K562 (cell line): Measurements from ENCODE around the gene ATXN1. TPM values are rescaled to one million over a fixed set of nuclear protein-coding genes. Genes with fewer than 3 reads are reported as not detected.

Source experiments
- ATAC-seq: fragments of 200-7000 bp; cut with Tn5 transposase; 3 replicates; pipeline ENCODE4 v1.9.1; 2020; ENCODE audit warnings: moderate library complexity
- BruUV-seq: library from RNA; stranded (reverse); fragments of 400-500 nt; replicated peaks from 2 replicates; lab custom pipeline; 2021; lab: Mats Ljungman, UMichigan
- CTCF ChIA-PET: fragments of 300-600 bp; formaldehyde crosslinking; extraction: SDS; loops from one replicate; lab custom pipeline; 2021; ENCODE audit warnings: low intra/inter-chr PET ratio; lab: Yijun Ruan, JAX
- POLR2A ChIA-PET: fragments of 300-600, 350-650 bp; sonication (Branson Sonifier 250); formaldehyde crosslinking; extraction: SDS; loops from one replicate; lab custom pipeline; 2021; ENCODE audit warnings: antibody characterized with exemption, inconsistent platforms; lab: Yijun Ruan, JAX
- DNase-seq, 4 experiments: peaks; one replicate each; pipeline versions ENCODE4 v3.0.0 to v3.0.0-alpha.2; 2011 to 2018; ENCODE audit warnings: low spot score in 3 of 4, mixed read lengths in 3 of 4; ENCODE audit errors: extremely low read depth in 1 of 4
- FAIRE-seq: peaks from 2 replicates; lab custom pipeline; 2011; peaks lifted over from hg19 to GRCh38; lab: Jason Lieb, UNC
- H2AFZ ChIP-seq: 2 replicates; pipeline ENCODE4 v1.6.0; 2011; ENCODE audit warnings: low read depth, low read length, control low read depth, inconsistent platforms
- H3K27ac ChIP-seq: fragments of 200-600 bp; 3 replicates; pipeline ENCODE4 v1.8.0; 2011; ENCODE audit warnings: low read depth, mild to moderate bottlenecking, control low read depth, inconsistent platforms, low read length, moderate library complexity, mixed read lengths; ENCODE audit errors: extremely low read depth
- H3K27me3 ChIP-seq, 2 experiments: fragments of 300-600 bp in 1 of 2; 2 replicates in 1 of 2; 3 replicates in 1 of 2; pipeline versions ENCODE4 v1.6.0 to v1.8.0; 2011; ENCODE audit warnings: inconsistent platforms in 2 of 2, low read length in 2 of 2, mild to moderate bottlenecking in 1 of 2, mixed read lengths in 1 of 2, moderate library complexity in 1 of 2; ENCODE audit not compliant: control insufficient read depth in 2 of 2, insufficient read depth in 2 of 2
- H3K36me3 ChIP-seq: fragments of 300-600 bp; 3 replicates; pipeline ENCODE4 v1.8.0; 2011; ENCODE audit warnings: mild to moderate bottlenecking, low read length, inconsistent platforms; ENCODE audit not compliant: control insufficient read depth, insufficient read depth
- H3K4me1 ChIP-seq, 2 experiments: fragments of 200-600 bp in 1 of 2; replicated peaks in 1 of 2; 2 replicates in 1 of 2; 3 replicates in 1 of 2; pipeline versions ENCODE4 v1.5.1 to v1.8.0; 2011; ENCODE audit warnings: inconsistent platforms in 2 of 2, low read length in 2 of 2, mild to moderate bottlenecking in 1 of 2, mixed read lengths in 1 of 2, moderate library complexity in 1 of 2; ENCODE audit not compliant: control insufficient read depth in 2 of 2, insufficient read depth in 2 of 2
- H3K4me2 ChIP-seq: 2 replicates; pipeline ENCODE4 v1.6.1; 2011; ENCODE audit warnings: low read length, control low read depth, inconsistent platforms, mixed read lengths; ENCODE audit not compliant: insufficient read depth
- H3K4me3 ChIP-seq: fragments of 200-600 bp; sonication (generic), shearing (Covaris generic); 2 replicates; pipeline ENCODE4 v1.5.1; 2016; ENCODE audit warnings: control low read depth, inconsistent platforms
- H3K79me2 ChIP-seq: fragments of 200-600 bp; 3 replicates; pipeline ENCODE4 v1.8.0; 2011; ENCODE audit warnings: low read length, inconsistent platforms; ENCODE audit not compliant: control insufficient read depth, insufficient read depth
- H3K9ac ChIP-seq, 2 experiments: 2 replicates each; pipeline versions ENCODE4 v1.6.0 to v1.6.1; 2011; ENCODE audit warnings: low read depth in 2 of 2, low read length in 2 of 2, control low read depth in 1 of 2, inconsistent platforms in 1 of 2, mild to moderate bottlenecking in 1 of 2, mixed read lengths in 1 of 2; ENCODE audit not compliant: insufficient read depth in 1 of 2
- H3K9me1 ChIP-seq: one replicate; pipeline ENCODE4 v1.6.0; 2011; ENCODE audit warnings: inconsistent platforms, mild to moderate bottlenecking, low read length, moderate library complexity; ENCODE audit not compliant: control insufficient read depth, insufficient read depth
- H3K9me3 ChIP-seq: replicated peaks from 2 replicates; pipeline ENCODE4 v1.5.1; 2011; ENCODE audit warnings: low read depth, low read length, inconsistent platforms; ENCODE audit not compliant: control insufficient read depth, insufficient read depth
- H4K20me1 ChIP-seq: replicated peaks from 2 replicates; pipeline ENCODE4 v1.6.1; 2011; ENCODE audit warnings: low read length, inconsistent platforms, mixed read lengths; ENCODE audit not compliant: control insufficient read depth, insufficient read depth
- BCLAF1 ChIP-seq, 2 experiments: fragments of 450-650 bp in 1 of 2; IDR thresholded peaks; 2 replicates each; pipeline ENCODE4 v1.6.1; 2011 to 2017; ENCODE audit warnings: low read depth in 2 of 2, antibody characterized with exemption in 1 of 2, borderline replicate concordance in 1 of 2, low read length in 1 of 2, mild to moderate bottlenecking in 1 of 2, mixed read lengths in 1 of 2; ENCODE audit not compliant: control insufficient read depth in 1 of 2
- CAMTA2 ChIP-seq: fragments of 250-450 bp; sonication (Bioruptor Pico); conservative IDR thresholded peaks from 2 replicates; pipeline ENCODE4 v1.5.1; 2022
- CBX1 ChIP-seq: sonication (generic); IDR thresholded peaks from 2 replicates; pipeline ENCODE4 v1.6.1; 2016; ENCODE audit warnings: antibody characterized with exemption, low read depth, mild to moderate bottlenecking
- FOXK2 ChIP-seq, 2 experiments: fragments of 450-650 bp; IDR thresholded peaks in 1 of 2; conservative IDR thresholded peaks in 1 of 2; 2 replicates each; pipeline ENCODE4 v1.6.1; 2016; ENCODE audit warnings: low read depth in 2 of 2, mild to moderate bottlenecking in 1 of 2
- GTF2A2 ChIP-seq: IDR thresholded peaks from 2 replicates; pipeline ENCODE4 v1.6.1; 2016; ENCODE audit warnings: mild to moderate bottlenecking, missing genetic modification characterization, missing compliant biosample characterization
- HDAC8 ChIP-seq: fragments of 450-650 bp; IDR thresholded peaks from 2 replicates; pipeline ENCODE4 v1.6.1; 2016; ENCODE audit warnings: mild to moderate bottlenecking, missing genetic modification characterization, moderate library complexity, missing compliant biosample characterization
- L3MBTL2 ChIP-seq: fragments of 450-650 bp; IDR thresholded peaks from 2 replicates; pipeline ENCODE4 v1.6.1; 2016; ENCODE audit warnings: mild to moderate bottlenecking, moderate library complexity
- NFYB ChIP-seq: IDR thresholded peaks from 2 replicates; pipeline ENCODE4 v1.6.1; 2011; ENCODE audit warnings: mild to moderate bottlenecking, moderate library complexity; ENCODE audit not compliant: insufficient read length; ENCODE audit errors: extremely low read depth
- PRMT5 ChIP-seq: sonication (generic); formaldehyde crosslinking; IDR thresholded peaks from 2 replicates; pipeline ENCODE4 v1.5.0; 2020; ENCODE audit warnings: missing genetic modification reagents
- RFX1 ChIP-seq: fragments of 450-650 bp; IDR thresholded peaks from 2 replicates; pipeline ENCODE4 v1.6.1; 2016; ENCODE audit warnings: mild to moderate bottlenecking, moderate library complexity
- SLC30A9 ChIP-seq: fragments of 250-450 bp; sonication (Bioruptor Pico); IDR thresholded peaks from 2 replicates; pipeline ENCODE4 v1.8.0; 2022; ENCODE audit warnings: mild to moderate bottlenecking, moderate library complexity
- SMARCB1 ChIP-seq: IDR thresholded peaks from 2 replicates; pipeline ENCODE4 v1.6.1; 2011; ENCODE audit warnings: improper control_type of control experiment, low read depth; ENCODE audit not compliant: insufficient read length
- TRIM24 ChIP-seq, 2 experiments: fragments of 450-650 bp; IDR thresholded peaks; 2 replicates each; pipeline ENCODE4 v1.6.1; 2016
- ZC3H8 ChIP-seq: fragments of 450-650 bp; IDR thresholded peaks from 2 replicates; pipeline ENCODE4 v1.6.1; 2017
- ZNF140 ChIP-seq: fragments of 250-450 bp; sonication (Bioruptor Pico); IDR thresholded peaks from 2 replicates; pipeline ENCODE4 v1.8.0; 2021; ENCODE audit warnings: moderate library complexity, mild to moderate bottlenecking, inconsistent platforms
- ZNF668 ChIP-seq: fragments of 250-450 bp; sonication (Bioruptor Pico); IDR thresholded peaks from 2 replicates; pipeline ENCODE4 v1.8.0; 2022; ENCODE audit warnings: mild to moderate bottlenecking, inconsistent platforms
- ZZZ3 ChIP-seq: fragments of 450-650 bp; IDR thresholded peaks from 2 replicates; pipeline ENCODE4 v1.6.1; 2016; ENCODE audit warnings: antibody characterized with exemption, mild to moderate bottlenecking, moderate library complexity
- WGBS: fragments of 100-300 bp; shearing (Covaris generic); methylation state at CpG from one replicate; pipeline ENCODE4 v1.1.6; 2016; ENCODE audit warnings: low coverage, mixed read lengths; ENCODE audit not compliant: insufficient coverage; ENCODE audit errors: missing lambda C conversion rate; 5-methylcytosine and 5-hydroxymethylcytosine counted together
- in situ Hi-C: fragments of 300-500 bp; cut with MboI; formaldehyde crosslinking; loops from 4 replicates; pipeline ENCODE4 v1.15.0; 2018; ENCODE audit warnings: inconsistent platforms, mixed read lengths
- intact Hi-C: fragments of 100-400 bp; cut with micrococcal nuclease; formaldehyde crosslinking; loops from 2 replicates; pipeline ENCODE4 v1.14.2; 2022
- polyA plus RNA-seq, 8 experiments: library from polyadenylated mRNA; depleted of rRNA in 4 of 8; stranded (reverse) in 5 of 8; unstranded in 3 of 8; fragments of >200 nt; fragmentation: Nextera tagmentation in 2 of 8; fragmentation: Illumina TruSeq in 1 of 8; extraction: Ambion mirVana in 2 of 8; extraction: Trizol in 1 of 8; gene quantifications; 2 replicates each; pipeline versions ENCODE4 v1.2.1 to v1.2.3, GENCODE V29; 2011 to 2014; ENCODE audit warnings: inconsistent platforms in 1 of 8, missing spikeins in 1 of 8
- total RNA-seq, 7 experiments: library from RNA; depleted of rRNA in 6 of 7; stranded (reverse); fragments of >200 nt in 6 of 7; fragmentation: Illumina TruSeq in 2 of 7; extraction: Trizol in 2 of 7; gene quantifications; 2 replicates each; pipeline versions ENCODE4 v1.2.1 to v1.2.3, GENCODE V29; 2011 to 2021; ENCODE audit warnings: low replicate concordance in 1 of 7
- TF ChIP-seq, protein P1 (sequence below): sonication (generic); formaldehyde crosslinking; IDR thresholded peaks from 2 replicates; pipeline ENCODE4 v1.8.0; 2022; ENCODE audit warnings: missing genetic modification reagents, mild to moderate bottlenecking, borderline replicate concordance

ATXN1 gene
- total and polyA plus RNA-seq, 9 of the 15 experiments (the other 6 are each of a cell fraction or from before 2014, with no cell fraction given): under 0.01 to 1.2 (median 0.58) TPM

DNA sequence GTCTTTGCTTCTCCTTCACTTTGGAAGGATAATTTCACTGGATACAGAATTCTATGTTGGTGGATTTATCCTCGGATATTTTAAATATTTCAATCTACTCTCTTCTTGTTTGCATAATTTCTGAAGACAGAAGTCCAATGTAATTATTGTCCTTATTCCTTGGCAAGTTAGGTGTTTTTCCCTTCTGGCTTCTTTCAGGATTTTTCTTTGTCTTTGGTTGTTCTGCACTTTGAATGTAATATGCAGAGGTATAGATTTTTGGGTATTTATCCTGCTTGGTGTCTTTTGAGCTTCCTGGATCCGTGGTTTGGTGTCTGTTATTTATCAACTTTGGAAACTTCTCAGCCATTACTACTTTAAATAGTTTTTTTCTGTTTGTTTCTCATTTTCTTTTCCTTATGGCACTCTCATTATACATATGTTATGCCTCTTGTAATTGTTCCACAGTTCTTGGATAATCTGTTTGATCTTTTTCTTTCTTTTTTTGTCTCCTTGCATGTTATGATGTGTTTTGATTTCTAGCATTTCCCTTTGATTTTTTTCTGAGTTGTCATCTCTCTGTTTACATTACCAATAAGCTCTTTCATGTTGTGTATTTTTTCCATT lies 48.6 kb upstream of the ATXN1 start (continued):
- TF ChIP-seq ZNF140 (CRISPR knock-in tag) (no peak), ZZZ3 (no peak), SLC30A9 (no peak), SMARCB1 (no peak), CBX1 (no peak), RFX1 (no peak), GTF2A2 (tag) (no peak), ZC3H8 (no peak)
- TF ChIP-seq, all 486 proteins: peak for 2

DNA sequence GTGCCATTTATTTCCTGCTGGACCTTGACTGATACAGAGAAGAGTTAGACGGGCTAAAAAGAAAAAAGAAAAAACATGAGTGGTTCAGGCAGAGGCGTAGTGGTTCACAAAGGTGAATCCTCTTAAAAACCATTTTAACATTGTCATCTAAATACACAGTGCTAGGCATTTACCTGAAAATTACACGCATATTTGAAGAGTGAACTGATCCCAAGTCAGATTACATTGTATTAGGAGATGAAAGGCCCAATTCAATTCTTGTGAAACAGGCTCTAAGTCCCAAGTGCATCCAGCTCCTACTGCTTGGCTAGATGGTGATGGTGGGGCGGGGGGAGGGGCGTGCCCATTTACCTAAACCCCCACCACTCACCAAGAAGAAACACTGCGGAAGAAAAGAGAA lies 46.7 kb upstream of the ATXN1 start:
- H3K4me3 ChIP-seq: no peak overlapping the region
- no peaks in the 10 kb centered on the region for H3K36me3 ChIP-seq
- no peaks in the 10 kb centered on the region for H4K20me1 ChIP-seq
- no peak for ATAC-seq
- no peaks in the 10 kb centered on the region for H3K4me1 ChIP-seq
- no peak overlapping the region for H2AFZ ChIP-seq
- H3K27ac ChIP-seq: no peak overlapping the region
- BruUV-seq: no TSS peak
- 5% methylated on average over 4 of the region's 6 CpGs for WGBS
- ChIA-PET POLR2A (no interaction called here), CTCF (no interaction called here)
- H3K27me3 ChIP-seq: peaks cover 8 to 11% of the 10 kb centered on the region in 2 experiments
- no peak overlapping the region for H3K4me2 ChIP-seq
- no peak overlapping the region for H3K9ac ChIP-seq
- no peaks in the 10 kb centered on the region for H3K9me1 ChIP-seq
- FAIRE-seq: no peak
- in situ Hi-C loops: no loop called here
- intact Hi-C loops: no loop called here
- H3K9me3 ChIP-seq: no peaks in the 10 kb centered on the region
- DNase-seq: no peak
- H3K79me2 ChIP-seq: no peaks in the 10 kb centered on the region
- TF ChIP-seq PRMT5 (CRISPR knock-in tag): no peak
- no peak for TF ChIP-seq BCLAF1 (IDR thresholded peaks at IDR 0.05; ENCODE audit: borderline replicate concordance in 1 of 2, control insufficient read depth in 1 of 2, low read depth in 2 of 2, low read length in 1 of 2)
- no peak for TF ChIP-seq NFYB
- TF ChIP-seq FOXK2 (conservative IDR thresholded peaks at IDR 0.05 in 1 of 2, IDR thresholded peaks at IDR 0.05 in 1 of 2; ENCODE audit: low read depth in 2 of 2): no peak
- TF ChIP-seq TRIM24 (IDR thresholded peaks at IDR 0.05): no peak
- TF ChIP-seq ZNF668 (CRISPR knock-in tag): no peak
- no peak for TF ChIP-seq L3MBTL2
- no peak for TF ChIP-seq HDAC8
- TF ChIP-seq, protein P1, sequence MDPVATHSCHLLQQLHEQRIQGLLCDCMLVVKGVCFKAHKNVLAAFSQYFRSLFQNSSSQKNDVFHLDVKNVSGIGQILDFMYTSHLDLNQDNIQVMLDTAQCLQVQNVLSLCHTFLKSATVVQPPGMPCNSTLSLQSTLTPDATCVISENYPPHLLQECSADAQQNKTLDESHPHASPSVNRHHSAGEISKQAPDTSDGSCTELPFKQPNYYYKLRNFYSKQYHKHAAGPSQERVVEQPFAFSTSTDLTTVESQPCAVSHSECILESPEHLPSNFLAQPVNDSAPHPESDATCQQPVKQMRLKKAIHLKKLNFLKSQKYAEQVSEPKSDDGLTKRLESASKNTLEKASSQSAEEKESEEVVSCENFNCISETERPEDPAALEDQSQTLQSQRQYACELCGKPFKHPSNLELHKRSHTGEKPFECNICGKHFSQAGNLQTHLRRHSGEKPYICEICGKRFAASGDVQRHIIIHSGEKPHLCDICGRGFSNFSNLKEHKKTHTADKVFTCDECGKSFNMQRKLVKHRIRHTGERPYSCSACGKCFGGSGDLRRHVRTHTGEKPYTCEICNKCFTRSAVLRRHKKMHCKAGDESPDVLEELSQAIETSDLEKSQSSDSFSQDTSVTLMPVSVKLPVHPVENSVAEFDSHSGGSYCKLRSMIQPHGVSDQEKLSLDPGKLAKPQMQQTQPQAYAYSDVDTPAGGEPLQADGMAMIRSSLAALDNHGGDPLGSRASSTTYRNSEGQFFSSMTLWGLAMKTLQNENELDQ (CRISPR knock-in tag): no peak
- TF ChIP-seq CAMTA2 (CRISPR knock-in tag): no peak
